GM19238 (cell line): ENCODE results near the gene RAB4B.
"Not testable (repeated sequence)": the region's sequence is repeated elsewhere in the genome, so short reads cannot be mapped to it uniquely, and the experiment has no call there.

Experiments used
- DNase-seq: peaks from one replicate; pipeline ENCODE4 v3.0.0; 2011; ENCODE audit warnings: low spot score; ENCODE audit not compliant: insufficient read length

RAB4B gene

GRCh38 chr19:40780582-40780981 is 2.5 kb downstream of the RAB4B start:
- DNase-seq, result no peak

DNA sequence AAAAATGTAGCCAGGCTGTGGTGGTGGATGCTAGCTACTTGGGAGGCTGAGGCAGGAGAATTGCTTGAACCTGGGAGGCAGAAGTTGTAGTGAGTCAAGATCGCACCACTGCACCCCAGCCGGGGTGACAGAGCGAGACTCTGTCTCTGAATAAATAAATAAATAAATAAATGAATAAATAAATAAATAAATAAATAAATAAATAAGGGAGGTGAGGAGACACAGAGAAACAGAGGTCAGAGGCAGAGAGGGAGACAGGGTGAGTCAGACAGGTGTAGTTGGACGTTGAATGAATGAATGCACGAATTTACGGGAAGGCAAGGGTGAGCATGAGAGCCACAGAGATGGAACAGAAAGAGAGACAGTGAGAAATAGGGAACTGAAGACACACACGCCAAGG is 3.1 kb downstream of the RAB4B start:
- no peak for DNase-seq

DNA sequence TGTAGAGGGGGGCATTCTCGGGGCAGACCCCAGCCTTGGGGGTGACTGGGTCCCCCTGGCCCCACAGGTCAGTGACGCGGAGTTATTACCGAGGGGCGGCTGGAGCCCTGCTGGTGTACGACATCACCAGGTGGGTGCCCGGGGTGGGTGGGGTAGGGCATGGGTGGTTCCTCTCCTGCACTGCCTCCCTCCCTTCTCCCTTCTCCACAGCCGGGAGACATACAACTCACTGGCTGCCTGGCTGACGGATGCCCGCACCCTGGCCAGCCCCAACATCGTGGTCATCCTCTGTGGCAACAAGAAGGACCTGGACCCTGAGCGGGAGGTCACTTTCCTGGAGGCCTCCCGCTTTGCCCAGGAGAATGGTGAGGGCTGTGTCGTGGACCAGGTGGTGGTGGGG is 5.7 kb downstream of the RAB4B start:
- no peak for DNase-seq

DNA sequence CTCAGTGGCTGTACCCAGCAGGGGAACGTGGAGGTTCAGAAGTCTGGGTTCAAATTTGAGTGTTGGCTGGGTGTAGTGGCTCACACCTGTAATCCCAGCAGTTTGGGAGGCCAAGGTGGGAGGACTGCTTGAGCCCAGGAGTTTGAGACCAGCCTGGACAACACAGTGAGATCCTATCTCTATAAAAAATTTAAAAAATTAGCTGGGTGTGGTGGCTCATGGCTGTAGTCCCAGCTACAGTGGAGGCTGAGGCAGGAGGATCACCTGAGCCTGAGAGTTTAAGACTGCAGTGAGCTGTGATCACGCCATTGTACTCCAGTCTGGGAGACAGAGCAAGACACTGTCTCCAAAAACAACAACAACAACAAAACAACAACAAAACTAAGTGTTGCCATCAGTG is 6.1 kb downstream of the RAB4B start:
- DNase-seq, result not testable (repeated sequence)

DNA sequence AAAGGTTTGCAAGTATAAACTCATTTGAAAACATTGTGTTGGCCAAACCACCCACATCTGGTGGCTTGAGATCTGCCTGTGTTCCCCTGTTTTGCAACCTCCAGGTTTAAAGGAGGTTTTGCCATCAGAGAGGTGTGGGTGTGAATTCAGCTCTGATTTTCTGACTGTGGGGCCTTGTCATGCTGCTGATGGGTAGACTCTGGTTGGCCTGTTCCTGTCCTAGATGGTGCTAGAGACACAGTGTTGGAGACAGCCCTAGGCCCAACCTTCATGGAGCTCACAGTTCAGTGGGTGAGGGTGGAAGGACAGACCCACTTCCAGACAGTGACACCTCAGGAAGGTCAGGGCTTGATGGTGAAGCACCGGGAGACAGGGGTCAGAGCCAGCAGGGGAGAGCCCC is 7.5 kb downstream of the RAB4B start:
- no peak for DNase-seq

DNA sequence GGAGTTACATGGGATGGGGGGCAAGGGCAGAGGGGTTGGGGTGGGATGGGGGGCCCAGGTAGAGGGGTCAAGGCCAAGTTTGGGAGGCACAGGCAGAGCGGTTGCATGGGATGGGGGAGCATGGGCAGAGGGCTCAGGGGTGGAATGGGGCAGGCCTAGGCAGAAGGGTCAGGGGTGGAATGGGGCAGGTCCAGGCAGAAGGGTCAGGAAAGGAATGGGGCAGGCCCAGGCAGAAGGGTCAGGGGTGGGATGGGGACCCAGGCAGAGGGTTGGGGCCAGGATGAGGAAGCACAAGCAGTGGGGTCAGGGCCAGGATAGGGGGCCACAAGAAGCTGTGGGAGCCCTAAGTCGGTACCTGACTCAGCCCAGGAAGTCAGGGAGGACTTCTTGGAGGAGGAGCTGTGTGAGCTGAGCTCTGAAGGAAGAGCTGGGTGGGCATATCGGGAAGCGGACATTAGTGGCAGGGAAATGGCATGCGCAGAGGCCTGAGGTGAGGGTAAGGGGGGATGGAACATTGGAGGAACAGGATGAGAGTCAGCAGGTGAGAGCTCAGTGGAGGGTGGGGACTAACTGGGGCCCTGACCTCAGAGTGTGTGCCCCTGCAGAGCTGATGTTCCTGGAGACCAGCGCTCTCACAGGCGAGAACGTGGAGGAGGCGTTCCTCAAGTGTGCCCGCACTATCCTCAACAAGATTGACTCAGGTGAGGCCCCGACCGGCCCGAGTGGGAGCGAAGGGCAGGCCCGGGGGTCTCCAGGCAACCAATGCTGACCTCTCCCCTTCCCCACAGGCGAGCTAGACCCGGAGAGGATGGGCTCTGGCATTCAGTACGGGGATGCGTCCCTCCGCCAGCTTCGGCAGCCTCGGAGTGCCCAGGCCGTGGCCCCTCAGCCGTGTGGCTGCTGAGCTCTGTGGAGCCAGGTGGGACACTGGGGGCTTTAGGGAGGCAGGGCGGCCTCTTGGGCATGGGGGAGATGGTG is 8.3 kb downstream of the RAB4B start:
- no peak for DNase-seq

DNA sequence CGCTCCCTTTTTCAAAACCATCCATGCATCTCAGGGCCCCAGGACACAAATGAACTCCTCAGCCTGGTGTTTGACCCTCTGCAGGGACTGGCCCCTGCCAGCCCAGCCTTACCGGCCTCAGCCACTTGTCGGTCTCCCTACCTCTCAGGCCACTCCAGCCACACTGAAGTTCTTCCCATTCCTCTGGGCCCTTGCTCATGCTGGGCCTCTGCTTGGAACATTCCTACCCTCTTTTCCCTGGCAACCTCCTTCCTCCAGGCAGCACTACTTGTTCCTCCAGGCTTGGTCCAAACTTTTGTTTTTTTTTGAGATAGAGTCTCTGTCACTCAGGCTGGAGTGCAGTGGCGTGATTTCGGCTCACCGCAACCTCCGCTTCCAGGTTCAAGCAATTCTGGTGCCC is 13.3 kb downstream of the RAB4B start:
- DNase-seq, result no peak

- no peak for DNase-seq
These were observed 13.9 kb downstream of the RAB4B start for GRCh38 chr19:40791996-40792395.

DNA sequence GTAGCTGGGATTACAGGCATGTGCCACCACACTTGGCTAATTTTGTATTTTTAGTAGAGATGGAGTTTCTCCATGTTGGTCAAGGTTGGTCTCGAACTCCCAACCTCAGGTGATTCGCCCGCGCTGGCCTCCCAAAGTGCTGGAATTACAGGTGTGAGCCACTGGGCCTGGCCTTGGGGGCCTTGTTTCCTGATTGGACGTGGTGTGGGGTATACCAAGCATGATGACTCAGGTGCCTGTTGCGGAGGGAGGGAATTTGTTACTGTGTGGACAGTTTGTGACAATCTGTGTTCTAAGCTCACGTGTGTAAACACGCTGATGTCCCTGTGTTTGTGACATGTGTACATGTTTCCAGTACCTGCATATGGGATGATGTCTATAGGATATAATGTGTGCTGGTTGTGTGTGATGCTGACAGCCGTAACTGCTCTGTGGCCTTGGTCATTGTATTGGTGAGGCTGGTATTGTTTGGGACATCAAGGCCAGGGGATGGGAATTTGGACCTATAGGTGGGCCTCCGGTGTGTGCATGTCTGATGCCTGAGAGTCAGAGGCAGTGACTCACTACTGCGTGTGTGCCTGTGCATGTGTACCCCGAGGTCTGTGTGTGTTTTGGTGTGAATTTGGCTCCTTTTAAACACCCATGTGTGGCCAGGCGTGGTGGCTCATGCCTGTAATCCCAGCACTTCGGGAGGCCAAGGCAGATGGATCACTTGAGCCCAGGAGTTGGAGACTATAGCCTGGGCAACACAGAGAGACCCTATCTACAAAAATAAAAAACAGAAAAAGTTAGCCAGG is 19.3 kb downstream of the RAB4B start:
- DNase-seq, result no peak

GRCh38 chr19:40797963-40798682 is 20.1 kb downstream of the RAB4B start:
- peak; percentile 84 for DNase-seq

DNA sequence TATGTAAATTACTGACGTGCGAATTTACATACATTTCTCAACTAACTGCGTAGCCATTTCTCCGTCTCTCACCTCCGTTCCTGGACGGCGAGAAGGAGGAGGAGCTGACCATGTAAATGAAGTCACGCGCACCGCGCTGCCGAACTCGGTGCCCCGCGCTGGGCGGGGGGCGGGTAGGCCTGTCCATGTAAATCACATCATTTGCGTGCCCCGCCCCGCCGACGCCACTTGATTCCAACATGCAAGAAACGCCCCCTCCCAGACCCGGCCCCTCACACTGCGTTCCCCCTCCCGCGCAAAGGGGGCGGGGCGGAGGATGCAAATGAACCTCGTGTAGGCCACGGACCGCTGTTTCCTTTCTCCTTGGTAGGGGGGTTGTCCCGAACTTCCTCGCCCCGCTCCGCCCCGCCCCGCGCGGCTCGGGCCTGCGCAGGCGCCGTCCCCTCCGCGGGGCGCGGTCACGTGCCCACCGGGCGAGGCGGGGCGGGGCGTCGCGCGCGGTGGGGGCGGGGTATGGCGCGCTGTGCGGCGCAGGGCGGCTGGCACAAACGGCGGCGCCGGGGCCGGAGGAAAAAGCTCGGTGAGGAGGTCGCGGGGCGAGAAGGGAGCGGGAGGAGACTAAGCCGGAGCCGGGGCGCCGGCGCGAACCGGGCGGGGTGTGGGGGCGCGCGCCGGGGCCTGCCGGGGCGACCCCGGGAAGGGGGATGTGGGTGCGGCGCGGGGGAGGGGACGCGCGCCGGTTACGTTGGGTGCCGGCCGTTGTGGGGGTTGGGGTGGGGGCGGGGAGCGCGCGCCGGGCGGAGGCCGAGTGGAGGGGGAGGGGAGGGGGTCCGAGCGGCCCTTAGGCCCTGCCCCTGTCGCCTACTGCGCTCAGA is 20.9 kb downstream of the RAB4B start, which contains the start of gene EGLN2:
EGLN2 (plus strand) TSS at position 509 of the 875 bp plus-strand sequence. CDS start 1,382 bp downstream, outside the sequence.
- peak; percentile 89 for DNase-seq

DNA sequence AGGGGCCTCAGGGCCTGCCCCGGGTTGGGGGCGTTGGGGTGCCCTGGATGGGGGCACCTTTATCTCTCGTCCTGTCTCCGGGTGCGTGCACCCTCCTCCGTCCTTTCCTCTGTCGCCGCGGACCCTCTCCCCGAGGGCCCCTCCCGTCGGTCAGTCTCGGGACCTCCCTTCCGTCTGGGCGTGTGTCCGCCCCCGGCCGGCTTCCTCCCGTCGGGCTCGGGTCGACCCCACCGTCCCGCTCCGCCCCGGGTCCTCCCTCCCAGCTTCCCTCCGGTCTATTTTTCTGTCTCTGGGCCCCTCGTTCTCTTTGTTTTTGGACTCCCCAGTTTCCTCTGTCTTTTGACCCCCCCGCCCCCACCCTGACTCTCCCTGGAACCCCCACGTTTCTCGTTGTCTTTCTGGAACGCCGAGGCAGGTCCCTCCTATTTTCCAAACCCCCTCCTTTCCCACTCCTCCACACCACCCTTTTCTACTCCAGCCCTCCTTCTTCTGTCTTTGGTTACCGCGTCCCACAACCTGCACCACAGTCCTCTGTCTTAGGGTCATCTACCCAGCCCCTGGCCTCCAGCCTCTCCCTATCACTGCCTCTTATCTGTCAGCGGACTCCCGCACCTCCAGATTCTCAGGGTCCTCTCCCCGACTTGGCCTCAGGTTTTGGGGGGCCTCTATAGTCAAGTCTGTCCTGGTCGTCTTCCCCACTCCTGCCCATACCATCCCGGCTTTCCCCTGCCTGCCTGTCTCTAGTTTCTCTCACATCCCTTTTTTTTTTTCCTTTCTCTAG is 21.7 kb downstream of the RAB4B start:
- peak; percentile 47 for DNase-seq

GRCh38 chr19:40800339-40800996 is 22.4 kb downstream of the RAB4B start:
- no peak for DNase-seq

DNA sequence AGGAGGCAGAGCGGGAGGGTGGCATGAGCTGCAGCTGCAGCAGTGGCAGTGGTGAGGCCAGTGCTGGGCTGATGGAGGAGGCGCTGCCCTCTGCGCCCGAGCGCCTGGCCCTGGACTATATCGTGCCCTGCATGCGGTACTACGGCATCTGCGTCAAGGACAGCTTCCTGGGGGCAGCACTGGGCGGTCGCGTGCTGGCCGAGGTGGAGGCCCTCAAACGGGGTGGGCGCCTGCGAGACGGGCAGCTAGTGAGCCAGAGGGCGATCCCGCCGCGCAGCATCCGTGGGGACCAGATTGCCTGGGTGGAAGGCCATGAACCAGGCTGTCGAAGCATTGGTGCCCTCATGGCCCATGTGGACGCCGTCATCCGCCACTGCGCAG is 22.9 kb downstream of the RAB4B start:
- no peak for DNase-seq

DNA sequence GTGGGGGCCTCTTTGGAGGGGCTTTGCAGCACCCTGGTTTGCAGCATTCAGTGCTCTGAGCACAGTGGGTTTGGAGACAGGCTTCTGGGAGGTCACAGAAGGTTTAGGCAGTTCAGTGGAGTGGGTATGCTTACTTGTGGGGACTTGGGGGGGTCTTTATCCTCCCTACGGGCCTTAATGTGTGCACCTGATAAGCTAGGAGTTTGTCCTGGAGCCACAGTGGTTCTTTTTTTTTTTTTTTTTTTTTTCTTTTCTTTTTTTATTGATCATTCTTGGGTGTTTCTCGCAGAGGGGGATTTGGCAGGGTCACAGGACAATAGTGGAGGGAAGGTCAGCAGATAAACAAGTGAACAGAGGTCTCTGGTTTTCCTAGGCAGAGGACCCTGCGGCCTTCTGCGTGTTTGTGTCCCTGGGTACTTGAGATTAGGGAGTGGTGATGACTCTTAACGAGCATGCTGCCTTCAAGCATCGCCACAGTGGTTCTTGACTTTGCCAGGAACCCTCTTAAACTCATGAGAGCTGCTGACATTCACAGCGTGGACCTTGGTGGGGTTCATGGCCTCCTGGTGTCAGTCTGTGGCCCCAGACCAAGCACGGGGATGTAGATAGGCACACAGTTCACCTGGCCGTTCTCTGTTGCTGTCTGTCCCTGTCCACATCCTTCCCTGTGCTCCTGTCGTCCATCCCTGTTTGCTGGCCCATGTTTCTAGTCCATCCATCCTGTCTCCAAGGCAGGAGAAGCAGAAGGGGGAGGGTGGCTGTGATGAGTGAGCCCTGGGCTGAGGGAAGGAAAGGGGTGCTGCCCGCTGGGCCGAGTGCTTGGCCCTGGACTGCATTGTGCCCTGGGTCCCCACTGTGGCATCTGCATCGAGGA is 23.6 kb downstream of the RAB4B start:
- no peak for DNase-seq

- DNase-seq, result no peak
These were observed 24.5 kb downstream of the RAB4B start for GRCh38 chr19:40802300-40803169.

DNA sequence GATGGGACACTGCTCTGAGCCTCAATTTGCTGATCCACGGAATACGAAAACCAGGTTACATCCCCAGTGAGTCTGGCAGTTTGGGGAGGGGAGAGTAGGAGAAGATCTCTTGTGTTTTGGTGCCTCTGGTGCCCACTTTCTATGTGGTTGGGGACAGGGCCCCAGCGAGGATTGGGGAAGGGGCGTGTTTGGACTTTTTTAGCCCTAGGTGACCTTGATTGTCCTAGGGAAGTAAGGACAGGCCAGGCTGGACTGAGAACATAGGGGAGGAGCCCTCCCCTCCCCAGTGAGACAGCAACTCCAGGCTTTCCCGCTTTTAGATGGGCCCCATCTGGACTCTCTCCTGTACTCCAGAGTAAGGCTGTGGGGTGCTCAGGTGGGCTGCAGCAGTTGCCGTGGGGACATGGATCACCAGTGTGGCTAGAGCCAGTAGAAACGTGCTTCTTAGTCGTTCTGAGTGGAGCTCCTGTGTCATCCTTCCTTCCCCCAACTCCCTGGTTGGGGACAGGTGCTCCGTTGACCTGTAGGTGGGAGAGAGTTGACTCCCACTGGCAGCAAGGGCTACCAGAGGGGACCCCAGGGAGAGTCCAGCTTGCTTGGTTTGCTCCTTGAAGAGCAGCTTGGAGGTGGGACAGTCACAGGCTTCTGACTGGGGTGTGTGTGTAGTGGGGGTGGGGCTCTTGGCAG is 25.3 kb downstream of the RAB4B start:
- no peak for DNase-seq
